ENCODE measurements around the gene RNF130. TPM values are rescaled to one million over a fixed set of nuclear protein-coding genes. Genes with fewer than 3 reads are reported as not detected.

Gene RNF130
- total and polyA plus RNA-seq, 2 donors from 2014 or later: 73.9 to 88.1 TPM

GRCh38 chr5:180035206-180035931 is 36.2 kb downstream of the RNF130 start:
- intact Hi-C loops (cut with DNase I): no loop called here
- no peak overlapping the region for H3K9ac ChIP-seq (ENCODE audit: low read length in 3 of 3)
- no peaks in the 10 kb centered on the region for H3K4me1 ChIP-seq (ENCODE audit: control insufficient read depth in 2 of 3, insufficient read depth in 2 of 3, low read depth in 1 of 3, low read length in 3 of 3)
- TF ChIP-seq CTCF (IDR thresholded peaks at IDR 0.05; ENCODE audit: borderline replicate concordance, extremely low read depth, insufficient read depth): no peak
- peaks cover 0 to 13% (median 3%) of the 10 kb centered on the region in 3 donors for H3K36me3 ChIP-seq (ENCODE audit: control insufficient read depth in 2 of 3, insufficient read depth in 3 of 3, low read length in 3 of 3)
- no peak for DNase-seq
- H3K9me3 ChIP-seq (ENCODE audit: control insufficient read depth in 2 of 3, insufficient read depth in 1 of 3, low read length in 3 of 3): peaks cover 0 to 6% (median 0%) of the 10 kb centered on the region in 3 donors
- H3K27ac ChIP-seq (ENCODE audit: low read depth in 2 of 2, low read length in 2 of 2): no peak overlapping the region
- H3K27me3 ChIP-seq (ENCODE audit: control insufficient read depth, insufficient read depth, low read length): no peaks in the 10 kb centered on the region
- FAIRE-seq: no peak
- no peak overlapping the region for H3K4me3 ChIP-seq (ENCODE audit: low read length in 3 of 3)

GRCh38 chr5:180034564-180034963 is 37.0 kb downstream of the RNF130 start:
- Histone ChIP-seq H3K27me3 (ENCODE audit: control insufficient read depth, insufficient read depth, low read length) (no peaks in the 10 kb centered on the region), H3K27ac (ENCODE audit: low read depth in 2 of 2, low read length in 2 of 2) (no peak overlapping the region), H3K4me1 (ENCODE audit: control insufficient read depth in 2 of 3, insufficient read depth in 2 of 3, low read depth in 1 of 3, low read length in 3 of 3) (no peaks in the 10 kb centered on the region), H3K4me3 (ENCODE audit: low read length in 3 of 3) (no peak overlapping the region), H3K9me3 (ENCODE audit: control insufficient read depth in 2 of 3, insufficient read depth in 1 of 3, low read length in 3 of 3) (peaks cover 0 to 6% (median 0%) of the 10 kb centered on the region in 3 donors), H3K9ac (ENCODE audit: low read length in 3 of 3) (no peak overlapping the region), H3K36me3 (ENCODE audit: control insufficient read depth in 2 of 3, insufficient read depth in 3 of 3, low read length in 3 of 3) (peaks cover 0 to 13% (median 3%) of the 10 kb centered on the region in 3 donors)
- TF ChIP-seq CTCF (IDR thresholded peaks at IDR 0.05; ENCODE audit: borderline replicate concordance, extremely low read depth, insufficient read depth): no peak
- intact Hi-C loops (cut with DNase I): no loop called here
- DNase-seq (no peak), FAIRE-seq (no peak)

- FAIRE-seq (no peak), DNase-seq (no peak)
- no peaks in the 10 kb centered on the region for H3K27me3 ChIP-seq (ENCODE audit: control insufficient read depth, insufficient read depth, low read length)
- intact Hi-C loops (cut with DNase I): no loop called here
- H3K4me1 ChIP-seq (ENCODE audit: control insufficient read depth in 2 of 3, insufficient read depth in 2 of 3, low read depth in 1 of 3, low read length in 3 of 3): peaks cover 0 to 10% (median 3%) of the 10 kb centered on the region in 3 donors
- H3K27ac ChIP-seq (ENCODE audit: low read depth in 2 of 2, low read length in 2 of 2): peak overlapping the region; percentile 59 to 88
- no peak for TF ChIP-seq CTCF (IDR thresholded peaks at IDR 0.05; ENCODE audit: borderline replicate concordance, extremely low read depth, insufficient read depth)
- no peaks in the 10 kb centered on the region for H3K9me3 ChIP-seq (ENCODE audit: control insufficient read depth in 2 of 3, insufficient read depth in 1 of 3, low read length in 3 of 3)
- H3K4me3 ChIP-seq (ENCODE audit: low read length in 3 of 3): no peak overlapping the region
- H3K9ac ChIP-seq (ENCODE audit: low read length in 3 of 3): no peak overlapping the region
- no peaks in the 10 kb centered on the region for H3K36me3 ChIP-seq (ENCODE audit: control insufficient read depth in 2 of 3, insufficient read depth in 3 of 3, low read length in 3 of 3)
Measured at GRCh38 chr5:180027459-180028089, 44.0 kb downstream of the RNF130 start.
